Osteocyte (in vitro differentiated cells): ENCODE results near the gene ARAP1. TPM values are rescaled to one million over a fixed set of nuclear protein-coding genes. Genes with fewer than 3 reads are reported as not detected.

Source experiments
- DNase-seq: peaks from one replicate; pipeline ENCODE4 v3.0.0; 2021; ENCODE audit warnings: mixed read lengths; ENCODE audit not compliant: unreplicated experiment; ENCODE audit errors: extremely low spot score
- H3K27ac Mint-ChIP-seq: one replicate; pipeline ENCODE4 v1.8.0; 2021; ENCODE audit warnings: mild to moderate bottlenecking, mixed read lengths; ENCODE audit not compliant: unreplicated experiment
- H3K27me3 Mint-ChIP-seq: one replicate; pipeline ENCODE4 v1.8.0; 2021; ENCODE audit warnings: mixed read lengths; ENCODE audit not compliant: unreplicated experiment
- H3K36me3 Mint-ChIP-seq: one replicate; pipeline ENCODE4 v1.8.0; 2021; ENCODE audit warnings: mixed read lengths; ENCODE audit not compliant: unreplicated experiment
- H3K4me1 Mint-ChIP-seq: one replicate; pipeline ENCODE4 v1.8.0; 2021; ENCODE audit warnings: mixed read lengths; ENCODE audit not compliant: unreplicated experiment
- H3K4me3 Mint-ChIP-seq: one replicate; pipeline ENCODE4 v1.8.0; 2021; ENCODE audit warnings: mild to moderate bottlenecking, moderate library complexity, mixed read lengths; ENCODE audit not compliant: unreplicated experiment
- H3K9me3 Mint-ChIP-seq: one replicate; pipeline ENCODE4 v1.8.0; 2021; ENCODE audit warnings: mixed read lengths; ENCODE audit not compliant: unreplicated experiment
- CTCF ChIP-seq: fragments of 200-600 bp; sonication (generic); IDR thresholded peaks from 2 replicates; pipeline ENCODE4 v1.5.0; 2021; ENCODE audit warnings: antibody characterized with exemption, mild to moderate bottlenecking, moderate library complexity
- total RNA-seq: library from RNA; stranded (reverse); gene quantifications from 2 replicates; pipeline ENCODE4 v1.2.1, GENCODE V29; 2021

The ARAP1 gene
- total RNA-seq, 1 donor from 2014 or later = 64.2 TPM

GRCh38 chr11:72727521-72727920, 24.7 kb downstream of the ARAP1 start:
- Mint-ChIP-seq H3K27me3 (no peaks in the 10 kb centered on the region), H3K4me1 (peaks cover 10% of the 10 kb centered on the region), H3K9me3 (no peaks in the 10 kb centered on the region), H3K36me3 (peaks cover 12% of the 10 kb centered on the region), H3K4me3 (no peak overlapping the region), H3K27ac (peak overlapping the region; percentile 47)
- DNase-seq = no peak
- no peak for TF ChIP-seq CTCF

- H3K9me3 Mint-ChIP-seq = no peaks in the 10 kb centered on the region
- H3K4me3 Mint-ChIP-seq = no peak overlapping the region
- peaks cover 20% of the 10 kb centered on the region for H3K4me1 Mint-ChIP-seq
- TF ChIP-seq CTCF = no peak
- no peak overlapping the region for H3K27ac Mint-ChIP-seq
- no peak for DNase-seq
- H3K36me3 Mint-ChIP-seq = peaks cover 11% of the 10 kb centered on the region
- no peaks in the 10 kb centered on the region for H3K27me3 Mint-ChIP-seq
Observed at GRCh38 chr11:72726266-72727220, 25.7 kb downstream of the ARAP1 start.

GRCh38 chr11:72725724-72726028, 26.5 kb downstream of the ARAP1 start:
- no peak overlapping the region for H3K4me3 Mint-ChIP-seq
- no peaks in the 10 kb centered on the region for H3K9me3 Mint-ChIP-seq
- H3K27ac Mint-ChIP-seq = no peak overlapping the region
- peaks cover 28% of the 10 kb centered on the region for H3K4me1 Mint-ChIP-seq
- H3K36me3 Mint-ChIP-seq = peaks cover 4% of the 10 kb centered on the region
- TF ChIP-seq CTCF = no peak
- H3K27me3 Mint-ChIP-seq = no peaks in the 10 kb centered on the region
- DNase-seq = no peak

GRCh38 chr11:72724851-72725723, 27.1 kb downstream of the ARAP1 start:
- peak; percentile 89 for DNase-seq
- H3K9me3 Mint-ChIP-seq = no peaks in the 10 kb centered on the region
- no peak overlapping the region for H3K4me3 Mint-ChIP-seq
- H3K36me3 Mint-ChIP-seq = peaks cover 2% of the 10 kb centered on the region
- no peaks in the 10 kb centered on the region for H3K27me3 Mint-ChIP-seq
- peaks cover 34% of the 10 kb centered on the region for H3K4me1 Mint-ChIP-seq
- peak; percentile 90 for TF ChIP-seq CTCF
- peak overlapping the region; percentile 36 for H3K27ac Mint-ChIP-seq
